Tibial artery (tissue), 4 donors: ENCODE results near the gene IRF2.

Experiments used
- DNase-seq, 2 donors: peaks; one replicate each; pipeline ENCODE4 v3.0.0-alpha.2; 2019
- H3K27ac ChIP-seq, 2 donors: fragments of 200-600 bp; sonication (generic) in 1 of 2; 1 replicate in 1 of 2; 2 replicates in 1 of 2; pipeline ENCODE4 v1.5.1; 2018 to 2019; ENCODE audit warnings: mild to moderate bottlenecking in 1 of 2
- H3K27me3 ChIP-seq, 2 donors: fragments of 200-600 bp; sonication (generic) in 1 of 2; one replicate each; pipeline versions ENCODE4 v1.5.1 to v1.6.0; 2016 to 2019
- H3K36me3 ChIP-seq, 3 donors: fragments of 200-600 bp; sonication (generic) in 2 of 3; one replicate each; pipeline ENCODE4 v1.5.1; 2016 to 2019; ENCODE audit warnings: mild to moderate bottlenecking in 2 of 3
- H3K4me1 ChIP-seq, 4 donors: fragments of 200-600 bp; sonication (generic) in 2 of 4; 1 replicate in 3 of 4; 2 replicates in 1 of 4; pipeline ENCODE4 v1.5.1; 2016 to 2019
- H3K4me3 ChIP-seq, 2 donors: fragments of 200-600 bp; sonication (generic) in 1 of 2; 1 replicate in 1 of 2; 2 replicates in 1 of 2; pipeline ENCODE4 v1.5.1; 2018 to 2019; ENCODE audit warnings: mild to moderate bottlenecking in 2 of 2
- H3K9me3 ChIP-seq, 3 donors: fragments of 200-600 bp; sonication (generic) in 1 of 3; one replicate each; pipeline ENCODE4 v1.5.1; 2016 to 2019
- intact Hi-C: fragments of 100-400 bp; cut with DNase I; formaldehyde crosslinking; loops from one replicate; pipeline ENCODE4 v1.15.0; 2023; ENCODE audit warnings: low total_unique reads
- TF ChIP-seq, protein P1 (sequence below), 2 experiments: fragments of 200-600 bp in 1 of 2; fragments of 450-650 bp in 1 of 2; IDR thresholded peaks; one replicate each; pipeline ENCODE4 v1.5.1; 2017 to 2019; ENCODE audit warnings: antibody characterized with exemption in 2 of 2, mild to moderate bottlenecking in 1 of 2, moderate library complexity in 1 of 2

IRF2 gene

DNA sequence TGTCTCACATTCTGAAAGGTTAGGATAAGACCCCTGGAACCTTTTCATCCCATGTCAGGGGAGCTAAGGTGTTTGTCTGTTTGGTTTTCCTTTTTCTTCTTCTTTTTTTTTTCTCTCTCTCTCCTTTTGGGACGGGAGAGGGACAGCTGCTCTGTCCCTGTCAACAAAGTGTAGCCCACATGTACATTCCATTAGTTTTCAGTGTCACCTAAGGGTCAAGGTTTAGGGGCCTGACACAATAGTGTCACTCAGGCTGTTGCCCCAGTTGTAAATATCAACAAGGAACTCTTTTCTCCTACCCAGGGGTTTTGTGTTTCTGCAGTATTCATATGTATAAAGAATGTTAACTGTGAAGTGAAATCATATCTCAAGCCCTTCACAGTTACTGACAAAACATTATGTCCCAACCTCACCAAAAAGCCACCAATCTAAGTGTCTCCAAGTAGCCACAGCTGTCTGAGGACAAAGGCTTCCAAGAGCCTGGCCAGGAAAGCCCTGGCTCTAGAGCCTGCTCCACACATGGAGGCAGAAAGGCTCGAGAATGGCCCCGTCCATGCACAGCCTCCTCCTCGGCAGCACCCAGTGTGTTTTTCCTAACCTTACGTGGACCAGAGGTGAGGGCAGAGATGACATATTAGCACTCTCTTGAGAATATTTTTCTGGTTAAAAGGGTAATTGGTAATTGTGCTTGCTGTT lies 9.4 kb downstream of the IRF2 start:
- H3K4me3 ChIP-seq: no peak overlapping the region
- no peak overlapping the region for H3K27ac ChIP-seq
- TF ChIP-seq, protein P1, sequence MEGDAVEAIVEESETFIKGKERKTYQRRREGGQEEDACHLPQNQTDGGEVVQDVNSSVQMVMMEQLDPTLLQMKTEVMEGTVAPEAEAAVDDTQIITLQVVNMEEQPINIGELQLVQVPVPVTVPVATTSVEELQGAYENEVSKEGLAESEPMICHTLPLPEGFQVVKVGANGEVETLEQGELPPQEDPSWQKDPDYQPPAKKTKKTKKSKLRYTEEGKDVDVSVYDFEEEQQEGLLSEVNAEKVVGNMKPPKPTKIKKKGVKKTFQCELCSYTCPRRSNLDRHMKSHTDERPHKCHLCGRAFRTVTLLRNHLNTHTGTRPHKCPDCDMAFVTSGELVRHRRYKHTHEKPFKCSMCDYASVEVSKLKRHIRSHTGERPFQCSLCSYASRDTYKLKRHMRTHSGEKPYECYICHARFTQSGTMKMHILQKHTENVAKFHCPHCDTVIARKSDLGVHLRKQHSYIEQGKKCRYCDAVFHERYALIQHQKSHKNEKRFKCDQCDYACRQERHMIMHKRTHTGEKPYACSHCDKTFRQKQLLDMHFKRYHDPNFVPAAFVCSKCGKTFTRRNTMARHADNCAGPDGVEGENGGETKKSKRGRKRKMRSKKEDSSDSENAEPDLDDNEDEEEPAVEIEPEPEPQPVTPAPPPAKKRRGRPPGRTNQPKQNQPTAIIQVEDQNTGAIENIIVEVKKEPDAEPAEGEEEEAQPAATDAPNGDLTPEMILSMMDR (IDR thresholded peaks at IDR 0.05): no peak
- intact Hi-C loops: no loop called here
- H3K9me3 ChIP-seq: no peaks in the 10 kb centered on the region
- no peaks in the 10 kb centered on the region for H3K27me3 ChIP-seq
- no peaks in the 10 kb centered on the region for H3K36me3 ChIP-seq
- DNase-seq: no peak
- H3K4me1 ChIP-seq: peaks cover 0 to 49% (median 18%) of the 10 kb centered on the region in 4 donors

DNA sequence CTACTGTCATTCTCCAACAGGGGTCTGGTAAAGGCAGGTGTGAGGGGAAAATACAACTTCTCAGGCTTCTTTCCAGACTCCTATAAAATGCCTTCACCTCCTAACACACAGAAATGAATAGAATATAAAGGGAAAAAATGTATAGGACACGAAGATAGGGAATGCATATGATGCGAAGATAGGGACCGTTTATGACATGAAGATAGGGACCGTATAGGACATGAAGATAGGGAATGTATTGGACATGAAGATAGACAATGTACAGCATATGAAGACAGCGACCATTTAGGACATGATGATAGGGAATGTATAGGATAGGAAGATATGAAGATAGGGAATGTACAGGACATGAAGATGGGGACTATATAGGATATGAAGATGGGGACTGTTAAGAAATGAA lies 10.5 kb downstream of the IRF2 start:
- H3K27me3 ChIP-seq: no peaks in the 10 kb centered on the region
- no peaks in the 10 kb centered on the region for H3K36me3 ChIP-seq
- no peak overlapping the region for H3K27ac ChIP-seq
- H3K4me3 ChIP-seq: no peak overlapping the region
- peaks cover 0 to 39% (median 17%) of the 10 kb centered on the region in 4 donors for H3K4me1 ChIP-seq
- intact Hi-C loops: no loop called here
- DNase-seq: no peak
- no peaks in the 10 kb centered on the region for H3K9me3 ChIP-seq
- TF ChIP-seq, protein P1 (IDR thresholded peaks at IDR 0.05): no peak

DNA sequence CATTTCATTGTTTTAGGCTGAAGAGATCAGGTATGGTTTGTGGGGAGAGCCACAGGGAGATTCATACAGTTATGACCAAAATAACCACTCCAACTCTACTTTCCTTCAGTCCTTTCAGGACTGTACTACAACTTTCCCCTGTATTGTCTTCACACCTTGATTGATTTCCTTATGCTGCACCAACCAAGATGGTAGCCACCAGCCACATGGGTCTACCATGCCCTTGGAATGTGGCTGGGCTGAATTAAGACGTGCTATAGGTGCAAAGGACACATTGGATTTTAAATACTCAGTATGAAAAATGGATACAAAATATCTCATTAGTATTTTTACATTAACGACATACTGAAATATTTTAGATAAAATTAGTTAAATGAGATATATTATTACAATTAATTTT lies 11.2 kb downstream of the IRF2 start:
- no peaks in the 10 kb centered on the region for H3K36me3 ChIP-seq
- no peaks in the 10 kb centered on the region for H3K27me3 ChIP-seq
- TF ChIP-seq, protein P1 (IDR thresholded peaks at IDR 0.05): no peak
- H3K4me1 ChIP-seq: peaks cover 0 to 38% (median 15%) of the 10 kb centered on the region in 4 donors
- DNase-seq: no peak
- no peak overlapping the region for H3K4me3 ChIP-seq
- intact Hi-C loops: no loop called here
- H3K27ac ChIP-seq: no peak overlapping the region
- no peaks in the 10 kb centered on the region for H3K9me3 ChIP-seq

DNA sequence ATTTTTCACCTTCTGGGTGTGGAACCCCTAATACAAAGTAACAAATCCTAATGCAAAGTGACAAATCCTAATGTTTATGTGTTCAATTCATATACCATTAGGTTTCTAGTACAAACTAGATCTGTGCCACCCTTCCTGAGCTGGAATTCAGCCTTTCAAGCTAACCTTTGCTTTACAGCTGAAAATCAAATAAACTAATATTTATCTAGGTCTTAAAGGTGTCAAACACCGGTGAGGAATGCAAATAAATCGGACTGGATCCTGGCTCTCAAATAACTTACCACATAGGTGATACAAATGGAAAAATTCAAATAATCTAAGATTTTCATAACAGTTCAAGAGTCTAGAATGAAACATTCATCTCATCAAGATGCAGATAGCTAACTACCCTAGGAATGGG lies 11.6 kb downstream of the IRF2 start:
- no peaks in the 10 kb centered on the region for H3K36me3 ChIP-seq
- TF ChIP-seq, protein P1 (IDR thresholded peaks at IDR 0.05): no peak
- peaks cover 0 to 40% (median 18%) of the 10 kb centered on the region in 4 donors for H3K4me1 ChIP-seq
- H3K27me3 ChIP-seq: no peaks in the 10 kb centered on the region
- no peak overlapping the region for H3K27ac ChIP-seq
- H3K9me3 ChIP-seq: no peaks in the 10 kb centered on the region
- intact Hi-C loops: no loop called here
- DNase-seq: no peak
- no peak overlapping the region for H3K4me3 ChIP-seq

DNA sequence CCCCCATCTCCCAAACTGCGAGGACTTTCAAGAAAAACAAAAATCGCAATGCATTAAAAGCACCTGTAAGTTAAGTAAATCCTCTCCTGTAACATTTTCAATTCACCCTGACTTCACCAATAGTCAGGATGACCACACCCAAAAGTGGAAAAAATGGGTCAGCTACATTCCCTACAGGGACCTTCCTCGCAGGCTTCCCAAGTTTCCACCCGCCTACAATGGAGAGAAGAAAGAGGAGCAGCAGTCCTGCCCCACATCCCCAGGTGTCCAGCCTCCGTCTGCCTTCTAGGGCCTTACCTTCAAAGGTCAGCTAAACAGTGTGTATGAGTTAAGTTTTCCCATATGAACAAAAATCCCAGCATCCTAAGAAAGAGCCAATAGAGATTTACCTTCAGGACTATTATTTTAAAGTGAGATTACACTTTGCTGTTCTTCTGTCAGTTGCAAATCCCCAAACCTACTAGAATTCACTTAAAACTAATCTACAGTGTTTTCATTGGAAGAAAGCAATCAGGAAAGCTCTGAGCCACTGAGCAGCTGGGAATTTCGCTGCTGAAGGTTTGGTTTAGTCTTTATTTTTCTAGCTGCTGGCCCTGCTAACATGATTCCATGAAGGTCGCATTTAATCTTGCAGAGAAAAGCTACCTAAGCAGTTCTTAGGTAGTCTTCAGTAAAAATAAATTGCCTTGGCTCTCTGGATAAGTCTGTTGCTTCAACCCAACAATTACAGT lies 12.5 kb downstream of the IRF2 start:
- H3K4me3 ChIP-seq: no peak overlapping the region
- H3K4me1 ChIP-seq: peaks cover 0 to 40% (median 23%) of the 10 kb centered on the region in 4 donors
- H3K9me3 ChIP-seq: no peaks in the 10 kb centered on the region
- TF ChIP-seq, protein P1 (IDR thresholded peaks at IDR 0.05): no peak
- intact Hi-C loops: no loop called here
- H3K36me3 ChIP-seq: no peaks in the 10 kb centered on the region
- no peaks in the 10 kb centered on the region for H3K27me3 ChIP-seq
- DNase-seq: no peak
- no peak overlapping the region for H3K27ac ChIP-seq
